Vein endothelial cell (primary cell): Measurements from ENCODE around the gene ZNF324B. TPM values are rescaled to one million over a fixed set of nuclear protein-coding genes. Genes with fewer than 3 reads are reported as not detected.

Experiments
- small RNA-seq: library from RNA; depleted of rRNA; stranded (forward); fragments of <200 nt; gene quantifications from one replicate; pipeline ENCODE3, GENCODE V24; 2012
- total RNA-seq: library from RNA; depleted of rRNA; stranded (reverse); fragments of >200 nt; gene quantifications from 2 replicates; pipeline ENCODE4 v1.2.3, GENCODE V29; 2012

Gene ZNF324B
- total RNA-seq: 8.5 and 12.2 TPM in 2 replicates

GRCh38 chr19:58451358-58452101, at the start of gene ZNF324B:
TSS of gene ZNF324B (plus strand) at chr19:58451622. CDS start at chr19:58453702, 2,080 bp downstream.

GRCh38 chr19:58408152-58409009, 43.0 kb upstream of the ZNF324B start, which contains the start of gene ZNF584:
TSS of gene ZNF584 (plus strand) at chr19:58408649. CDS start at chr19:58409148, 499 bp downstream.

GRCh38 chr19:58439576-58440554, 11.6 kb upstream of the ZNF324B start, which contains the start of gene ZNF132:
TSS of gene ZNF132 (minus strand) at chr19:58440153. CDS start at chr19:58439821, 332 bp downstream.

GRCh38 chr19:58466760-58467589, 15.6 kb downstream of the ZNF324B start, which contains the start of gene ZNF324:
TSS of gene ZNF324 (plus strand) at chr19:58467080. CDS start at chr19:58469186, 2,106 bp downstream.

GRCh38 chr19:58475714-58476497, 24.5 kb downstream of the ZNF324B start, which contains the start of gene ZNF446:
TSS of gene ZNF446 (plus strand) at chr19:58476352. CDS start at chr19:58477219, 867 bp downstream.

Small RNA genes lying within 50 kb of the gene (small RNA-seq; reads per million reads assigned to genes)
- gene RN7SL693P (not detected), gene RNU6-1337P (not detected)

Other genes with a start within 250 kb of the ZNF324B start
- 50.3 and 53.6 TPM in 2 replicates for gene ZNF544, start 222.7 kb upstream of the ZNF324B start, total RNA-seq
- 8.2 and 8.5 TPM in 2 replicates for gene ZNF8, start 172.7 kb upstream of the ZNF324B start, total RNA-seq
- 21.6 and 25.9 TPM in 2 replicates for gene ERVK3-1, start 146.2 kb upstream of the ZNF324B start, total RNA-seq
- 3.9 and 4.6 TPM in 2 replicates for gene ZSCAN22, start 124.6 kb upstream of the ZNF324B start, total RNA-seq
- gene A1BG, start 98.1 kb upstream of the ZNF324B start, total RNA-seq: 0.33 and 4.0 TPM in 2 replicates
- 0.76 and 0.98 TPM in 2 replicates for gene ZNF497, start 88.9 kb upstream of the ZNF324B start, total RNA-seq
- 2.3 and 2.5 TPM in 2 replicates for gene ZNF837, start 70.6 kb upstream of the ZNF324B start, total RNA-seq
- gene RPS5, start 64.4 kb upstream of the ZNF324B start, total RNA-seq: 1,488 and 1,703 TPM in 2 replicates
- 0.33 and 0.67 TPM in 2 replicates for gene RNF225, start 56.0 kb upstream of the ZNF324B start, total RNA-seq
- 10.2 and 11.1 TPM in 2 replicates for gene ZNF584, start 43.0 kb upstream of the ZNF324B start, total RNA-seq
- gene ZNF132, start 11.5 kb upstream of the ZNF324B start, total RNA-seq: 7.3 and 7.5 TPM in 2 replicates
- 17.6 and 20.6 TPM in 2 replicates for gene ZNF324, start 15.5 kb downstream of the ZNF324B start, total RNA-seq
- 8.6 and 10.1 TPM in 2 replicates for gene ZNF446, start 24.7 kb downstream of the ZNF324B start, total RNA-seq
- gene SLC27A5, start 60.4 kb downstream of the ZNF324B start, total RNA-seq: 5.2 and 6.5 TPM in 2 replicates
- 9.6 and 12.4 TPM in 2 replicates for gene ZBTB45, start 68.2 kb downstream of the ZNF324B start, total RNA-seq
- 350 and 379 TPM in 2 replicates for gene TRIM28, start 92.4 kb downstream of the ZNF324B start, total RNA-seq
- gene CHMP2A, start 103.5 kb downstream of the ZNF324B start, total RNA-seq: 74.3 and 84.6 TPM in 2 replicates
- gene UBE2M, start 107.0 kb downstream of the ZNF324B start, total RNA-seq: 93.2 and 104 TPM in 2 replicates
- 17.4 and 19.6 TPM in 2 replicates for gene MZF1, start 121.7 kb downstream of the ZNF324B start, total RNA-seq